ENCODE data around the gene PDIA5. TPM values are rescaled to one million over a fixed set of nuclear protein-coding genes. Genes with fewer than 3 reads are reported as not detected.

Gene PDIA5
- total RNA-seq, 2 donors from 2014 or later = 57.5 to 68.3 TPM

GRCh38 chr3:123021388-123021787 lies 45.4 kb upstream of the PDIA5 start:
- Histone ChIP-seq H3K9ac (ENCODE audit: extremely low read depth, low read length, poor library complexity, severe bottlenecking) (no peak overlapping the region), H3K27me3 (ENCODE audit: control insufficient read depth, insufficient read depth, low read length, poor library complexity, severe bottlenecking) (no peaks in the 10 kb centered on the region), H3K36me3 (ENCODE audit: control insufficient read depth, insufficient read depth, low read length) (peaks cover 10% of the 10 kb centered on the region), H3K27ac (ENCODE audit: low read depth, low read length) (no peak overlapping the region), H3K9me3 (ENCODE audit: control insufficient read depth, low read length) (no peaks in the 10 kb centered on the region), H3K4me3 (ENCODE audit: low read length) (no peak overlapping the region), H3K4me1 (ENCODE audit: control insufficient read depth, insufficient read depth, low read length) (peaks cover 17% of the 10 kb centered on the region)
- 46 to 50% methylated on average over 1 to 7 of the region's 7 CpGs for WGBS, 2 experiments (ENCODE audit: insufficient coverage in 1 of 2, insufficient read length in 1 of 2)
- H3K27me3 Mint-ChIP-seq (ENCODE audit: insufficient read depth) = peaks cover 43% of the 10 kb centered on the region
- no peaks in the 10 kb centered on the region for H3K9me3 Mint-ChIP-seq
- peak; percentile 67 for DNase-seq
- no peak overlapping the region for H3K27ac Mint-ChIP-seq
- H3K4me1 Mint-ChIP-seq = peaks cover 40% of the 10 kb centered on the region
- no peak overlapping the region for H3K4me3 Mint-ChIP-seq
- peaks cover 3% of the 10 kb centered on the region for H3K36me3 Mint-ChIP-seq (ENCODE audit: low read depth)
- TF ChIP-seq CTCF (conservative IDR thresholded peaks at IDR 0.05) = no peak

GRCh38 chr3:123021996-123022510 lies 44.8 kb upstream of the PDIA5 start:
- Histone ChIP-seq H3K36me3 (ENCODE audit: control insufficient read depth, insufficient read depth, low read length) (peaks cover 10% of the 10 kb centered on the region), H3K4me1 (ENCODE audit: control insufficient read depth, insufficient read depth, low read length) (peaks cover 17% of the 10 kb centered on the region), H3K9me3 (ENCODE audit: control insufficient read depth, low read length) (no peaks in the 10 kb centered on the region), H3K4me3 (ENCODE audit: low read length) (no peak overlapping the region), H3K27me3 (ENCODE audit: control insufficient read depth, insufficient read depth, low read length, poor library complexity, severe bottlenecking) (no peaks in the 10 kb centered on the region), H3K9ac (ENCODE audit: extremely low read depth, low read length, poor library complexity, severe bottlenecking) (no peak overlapping the region), H3K27ac (ENCODE audit: low read depth, low read length) (peak overlapping the region; percentile 7)
- Mint-ChIP-seq H3K4me3 (no peak overlapping the region), H3K9me3 (no peaks in the 10 kb centered on the region), H3K36me3 (ENCODE audit: low read depth) (peaks cover 3% of the 10 kb centered on the region), H3K4me1 (peaks cover 40% of the 10 kb centered on the region), H3K27ac (no peak overlapping the region), H3K27me3 (ENCODE audit: insufficient read depth) (peaks cover 44% of the 10 kb centered on the region)
- DNase-seq = no peak
- no peak for TF ChIP-seq CTCF (conservative IDR thresholded peaks at IDR 0.05)
- WGBS, 2 experiments (ENCODE audit: insufficient coverage in 1 of 2, insufficient read length in 1 of 2) = 83 to 84% methylated on average over 7 of the region's 7 CpGs

GRCh38 chr3:123024056-123024455 lies 42.8 kb upstream of the PDIA5 start:
- no peak overlapping the region for H3K4me3 Mint-ChIP-seq
- H3K36me3 ChIP-seq (ENCODE audit: control insufficient read depth, insufficient read depth, low read length) = peaks cover 7% of the 10 kb centered on the region
- no peaks in the 10 kb centered on the region for H3K9me3 ChIP-seq (ENCODE audit: control insufficient read depth, low read length)
- no peak overlapping the region for H3K27ac Mint-ChIP-seq
- TF ChIP-seq CTCF (conservative IDR thresholded peaks at IDR 0.05) = no peak
- H3K27me3 Mint-ChIP-seq (ENCODE audit: insufficient read depth) = peaks cover 43% of the 10 kb centered on the region
- peaks cover 3% of the 10 kb centered on the region for H3K36me3 Mint-ChIP-seq (ENCODE audit: low read depth)
- no peak overlapping the region for H3K4me3 ChIP-seq (ENCODE audit: low read length)
- H3K4me1 ChIP-seq (ENCODE audit: control insufficient read depth, insufficient read depth, low read length) = peaks cover 22% of the 10 kb centered on the region
- 92 to 100% methylated on average over 1 of the region's 1 CpG for WGBS, 2 experiments (ENCODE audit: insufficient coverage in 1 of 2, insufficient read length in 1 of 2)
- no peak overlapping the region for H3K27ac ChIP-seq (ENCODE audit: low read depth, low read length)
- H3K4me1 Mint-ChIP-seq = peaks cover 48% of the 10 kb centered on the region
- H3K9ac ChIP-seq (ENCODE audit: extremely low read depth, low read length, poor library complexity, severe bottlenecking) = no peak overlapping the region
- H3K27me3 ChIP-seq (ENCODE audit: control insufficient read depth, insufficient read depth, low read length, poor library complexity, severe bottlenecking) = no peaks in the 10 kb centered on the region
- DNase-seq = no peak
- H3K9me3 Mint-ChIP-seq = no peaks in the 10 kb centered on the region
